GM19395 (cell line): ENCODE results near the gene GCDH.
A peak's percentile ranks its signal among the peaks of the same experiment; 100 is the strongest.
"Not testable (repeated sequence)": the region's sequence is repeated elsewhere in the genome, so short reads cannot be mapped to it uniquely, and the experiment has no call there.

Experiments
- ATAC-seq: cut with Tn5 transposase; IDR thresholded peaks from one replicate; pipeline ENCODE4 v1.9.1; 2021; ENCODE audit warnings: mild to moderate bottlenecking, moderate library complexity; ENCODE audit not compliant: unreplicated experiment

GCDH gene

GRCh38 chr19:12890787-12891552, at the start of gene GCDH:
GCDH (plus strand) TSS chr19:12891160; CDS start chr19:12891305, 145 bp downstream.
- peak; percentile 91 for ATAC-seq

GRCh38 chr19:12842511-12842910, 48.4 kb upstream of the GCDH start:
- ATAC-seq = no peak

GRCh38 chr19:12843328-12843727, 47.6 kb upstream of the GCDH start:
- ATAC-seq = no peak

GRCh38 chr19:12843999-12844732, 46.8 kb upstream of the GCDH start:
- ATAC-seq = no peak

- ATAC-seq = not testable (repeated sequence)
Measured at GRCh38 chr19:12846613-12847012, 44.3 kb upstream of the GCDH start.

GRCh38 chr19:12847159-12848139, 43.5 kb upstream of the GCDH start:
- ATAC-seq = peak; percentile 47

GRCh38 chr19:12856653-12857052, 34.3 kb upstream of the GCDH start:
- no peak for ATAC-seq

GRCh38 chr19:12858041-12858928, 32.7 kb upstream of the GCDH start:
- no peak for ATAC-seq

- ATAC-seq = no peak
Measured at GRCh38 chr19:12859546-12859945, 31.4 kb upstream of the GCDH start.

GRCh38 chr19:12864143-12864542, 26.8 kb upstream of the GCDH start:
- ATAC-seq = no peak

- no peak for ATAC-seq
Measured at GRCh38 chr19:12864721-12865715, 25.9 kb upstream of the GCDH start.

- ATAC-seq = no peak
Measured at GRCh38 chr19:12865746-12866415, 25.1 kb upstream of the GCDH start.

GRCh38 chr19:12866416-12867119, 24.4 kb upstream of the GCDH start:
- ATAC-seq = no peak

GRCh38 chr19:12867120-12868099, 23.6 kb upstream of the GCDH start:
- ATAC-seq = peak; percentile 57

GRCh38 chr19:12868540-12869112, 22.3 kb upstream of the GCDH start:
- no peak for ATAC-seq

- ATAC-seq = no peak
Measured at GRCh38 chr19:12871681-12872080, 19.3 kb upstream of the GCDH start.
